Gastrocnemius medialis (tissue), 4 donors: Measurements from ENCODE around the gene HBQ1. TPM values are rescaled to one million over a fixed set of nuclear protein-coding genes. Genes with fewer than 3 reads are reported as not detected.
"Not testable (repeated sequence)": the region's sequence is repeated elsewhere in the genome, so short reads cannot be mapped to it uniquely, and the experiment has no call there.

Experiments used
- ATAC-seq, 2 donors: fragments of 150-250 bp; one replicate each; pipeline ENCODE4 v1.9.1; 2016
- DNase-seq, 2 donors: peaks; one replicate each; pipeline ENCODE4 v3.0.0-alpha.2; 2019
- H3K27ac ChIP-seq, 4 donors: fragments of 200-600 bp; sonication (generic); 1 replicate in 1 of 4; 2 replicates in 3 of 4; pipeline ENCODE4 v1.5.1; 2016 to 2018; ENCODE audit warnings: mild to moderate bottlenecking in 2 of 4, moderate library complexity in 1 of 4
- H3K27me3 ChIP-seq, 3 donors: fragments of 200-600 bp; sonication (generic) in 2 of 3; 1 replicate in 1 of 3; 2 replicates in 2 of 3; pipeline versions ENCODE4 v1.5.1 to v1.6.0; 2016 to 2019; ENCODE audit warnings: mild to moderate bottlenecking in 1 of 3, moderate library complexity in 1 of 3
- H3K36me3 ChIP-seq, 2 donors: fragments of 200-600 bp; sonication (generic) in 1 of 2; one replicate each; pipeline ENCODE4 v1.5.1; 2017 to 2018
- H3K4me1 ChIP-seq, 2 donors: fragments of 200-600 bp; sonication (generic) in 1 of 2; one replicate each; pipeline ENCODE4 v1.5.1; 2016 to 2017; ENCODE audit warnings: mild to moderate bottlenecking in 2 of 2
- H3K4me3 ChIP-seq, 4 donors: fragments of 200-600 bp; sonication (generic) in 3 of 4; 1 replicate in 1 of 4; 2 replicates in 3 of 4; pipeline ENCODE4 v1.5.1; 2016 to 2019; ENCODE audit warnings: mild to moderate bottlenecking in 2 of 4
- H3K9me3 ChIP-seq, 3 donors: fragments of 200-600 bp; sonication (generic) in 2 of 3; 1 replicate in 1 of 3; 2 replicates in 2 of 3; pipeline ENCODE4 v1.5.1; 2016 to 2019
- CTCF ChIP-seq, 5 experiments: fragments of 450-650 bp in 3 of 5; fragments of 200-600 bp in 2 of 5; sonication (generic) in 2 of 5; IDR thresholded peaks in 4 of 5; conservative IDR thresholded peaks in 1 of 5; 1 replicate in 4 of 5; 2 replicates in 1 of 5; pipeline ENCODE4 v1.5.1; 2016 to 2019; ENCODE audit warnings: antibody characterized with exemption in 5 of 5, mild to moderate bottlenecking in 3 of 5, moderate library complexity in 3 of 5
- POLR2A ChIP-seq, 2 donors: fragments of 450-650 bp; IDR thresholded peaks; one replicate each; pipeline ENCODE4 v1.6.1; 2017; ENCODE audit warnings: antibody characterized with exemption in 2 of 2, mild to moderate bottlenecking in 2 of 2, moderate library complexity in 2 of 2
- in situ Hi-C, 4 donors: fragments of 200-750 bp; cut with MboI; loops; one replicate each; pipeline versions ENCODE4 v1.15.0 to v1.8.0; 2017; ENCODE audit warnings: low sequenced_read_pairs in 4 of 4
- intact Hi-C: fragments of 100-400 bp; cut with DNase I; formaldehyde crosslinking; loops from one replicate; pipeline ENCODE4 v1.15.1; 2023; ENCODE audit warnings: low total_unique reads
- total RNA-seq, 4 donors: library from RNA; depleted of rRNA; stranded (reverse); fragments of >200 nt; gene quantifications; one replicate each; pipeline versions ENCODE4 v1.1.0 to v1.2.3, GENCODE V29; 2016

The HBQ1 gene
- total RNA-seq, 4 donors from 2014 or later, result not detected

DNA sequence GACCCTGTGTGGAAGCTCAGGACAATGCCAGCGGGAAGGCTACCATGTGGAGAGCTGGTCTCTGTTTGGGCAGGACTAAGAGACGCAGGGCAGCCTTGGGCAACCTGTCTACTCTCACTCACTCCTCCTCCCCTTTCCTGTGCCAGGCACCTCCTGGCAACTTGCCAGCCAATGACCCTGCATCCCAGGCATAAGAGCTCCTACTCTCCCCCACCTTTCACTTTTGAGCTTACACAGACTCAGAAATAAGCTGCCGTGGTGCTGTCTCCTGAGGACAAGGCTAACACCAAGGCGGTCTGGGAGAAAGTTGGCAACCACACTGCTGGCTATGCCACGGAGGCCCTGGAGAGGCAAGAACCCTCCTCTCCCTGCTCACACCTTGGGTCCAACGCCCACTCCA is 11.8 kb upstream of the HBQ1 start:
- no peak for ATAC-seq
- H3K9me3 ChIP-seq, result no peaks in the 10 kb centered on the region
- DNase-seq, result no peak
- intact Hi-C loops, result no loop called here
- in situ Hi-C loops, result no loop called here
- H3K27ac ChIP-seq, result no peak overlapping the region
- H3K4me1 ChIP-seq, result peaks cover 0 to 18% of the 10 kb centered on the region in 2 donors
- TF ChIP-seq POLR2A (IDR thresholded peaks at IDR 0.05) (no peak), CTCF (IDR thresholded peaks at IDR 0.05 in 4 of 5, conservative IDR thresholded peaks at IDR 0.05 in 1 of 5) (no peak)
- peaks cover 63 to 69% (median 64%) of the 10 kb centered on the region in 3 donors for H3K27me3 ChIP-seq
- H3K4me3 ChIP-seq, result no peak overlapping the region
- no peaks in the 10 kb centered on the region for H3K36me3 ChIP-seq

GRCh38 chr16:169014-169413 is 11.2 kb upstream of the HBQ1 start:
- H3K4me1 ChIP-seq, result peaks cover 0 to 18% of the 10 kb centered on the region in 2 donors
- no peak overlapping the region for H3K27ac ChIP-seq
- in situ Hi-C loops (no loop called here), intact Hi-C loops (no loop called here)
- H3K27me3 ChIP-seq, result peaks cover 63 to 71% (median 66%) of the 10 kb centered on the region in 3 donors
- no peak for ATAC-seq
- H3K9me3 ChIP-seq, result no peaks in the 10 kb centered on the region
- TF ChIP-seq POLR2A (IDR thresholded peaks at IDR 0.05), result no peak
- TF ChIP-seq CTCF (IDR thresholded peaks at IDR 0.05 in 4 of 5, conservative IDR thresholded peaks at IDR 0.05 in 1 of 5), result no peak
- DNase-seq, result no peak
- H3K4me3 ChIP-seq, result no peak overlapping the region
- no peaks in the 10 kb centered on the region for H3K36me3 ChIP-seq

GRCh38 chr16:170088-170507 is 10.2 kb upstream of the HBQ1 start:
- DNase-seq, intact Hi-C loops, ATAC-seq, in situ Hi-C loops, H3K27ac ChIP-seq, H3K9me3 ChIP-seq, H3K4me3 ChIP-seq, H3K36me3 ChIP-seq: not testable (repeated sequence)
- peaks cover 69 to 77% (median 70%) of the 10 kb centered on the region in 3 donors for H3K27me3 ChIP-seq
- H3K4me1 ChIP-seq, result peaks cover 0 to 16% of the 10 kb centered on the region in 2 donors

GRCh38 chr16:170788-171187 is 9.5 kb upstream of the HBQ1 start:
- H3K4me1 ChIP-seq, result peaks cover 0 to 9% of the 10 kb centered on the region in 2 donors
- no peak for ATAC-seq
- no peak overlapping the region for H3K4me3 ChIP-seq
- H3K9me3 ChIP-seq, result no peaks in the 10 kb centered on the region
- intact Hi-C loops, result no loop called here
- H3K27me3 ChIP-seq, result peaks cover 68 to 77% (median 69%) of the 10 kb centered on the region in 3 donors
- no peak overlapping the region for H3K27ac ChIP-seq
- in situ Hi-C loops, result no loop called here
- TF ChIP-seq CTCF (IDR thresholded peaks at IDR 0.05 in 4 of 5, conservative IDR thresholded peaks at IDR 0.05 in 1 of 5), result no peak
- TF ChIP-seq POLR2A (IDR thresholded peaks at IDR 0.05), result no peak
- no peaks in the 10 kb centered on the region for H3K36me3 ChIP-seq
- no peak for DNase-seq

- intact Hi-C loops, H3K4me1 ChIP-seq, H3K27ac ChIP-seq, H3K36me3 ChIP-seq, H3K9me3 ChIP-seq, in situ Hi-C loops, ATAC-seq, DNase-seq, H3K4me3 ChIP-seq: not testable (repeated sequence)
- peaks cover 56 to 66% (median 57%) of the 10 kb centered on the region in 3 donors for H3K27me3 ChIP-seq
Observed at GRCh38 chr16:172374-172941, 7.8 kb upstream of the HBQ1 start, which contains the start of gene HBA2. Gene HBA2, plus strand, starts transcription at chr16:172876. Its CDS starts 37 bp downstream, at chr16:172913.

DNA sequence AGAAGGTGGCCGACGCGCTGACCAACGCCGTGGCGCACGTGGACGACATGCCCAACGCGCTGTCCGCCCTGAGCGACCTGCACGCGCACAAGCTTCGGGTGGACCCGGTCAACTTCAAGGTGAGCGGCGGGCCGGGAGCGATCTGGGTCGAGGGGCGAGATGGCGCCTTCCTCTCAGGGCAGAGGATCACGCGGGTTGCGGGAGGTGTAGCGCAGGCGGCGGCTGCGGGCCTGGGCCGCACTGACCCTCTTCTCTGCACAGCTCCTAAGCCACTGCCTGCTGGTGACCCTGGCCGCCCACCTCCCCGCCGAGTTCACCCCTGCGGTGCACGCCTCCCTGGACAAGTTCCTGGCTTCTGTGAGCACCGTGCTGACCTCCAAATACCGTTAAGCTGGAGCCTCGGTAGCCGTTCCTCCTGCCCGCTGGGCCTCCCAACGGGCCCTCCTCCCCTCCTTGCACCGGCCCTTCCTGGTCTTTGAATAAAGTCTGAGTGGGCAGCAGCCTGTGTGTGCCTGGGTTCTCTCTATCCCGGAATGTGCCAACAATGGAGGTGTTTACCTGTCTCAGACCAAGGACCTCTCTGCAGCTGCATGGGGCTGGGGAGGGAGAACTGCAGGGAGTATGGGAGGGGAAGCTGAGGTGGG is 6.9 kb upstream of the HBQ1 start:
- in situ Hi-C loops, H3K27ac ChIP-seq, intact Hi-C loops, DNase-seq, H3K9me3 ChIP-seq, H3K4me1 ChIP-seq, H3K36me3 ChIP-seq, ATAC-seq, H3K4me3 ChIP-seq: not testable (repeated sequence)
- peaks cover 56 to 66% (median 57%) of the 10 kb centered on the region in 3 donors for H3K27me3 ChIP-seq

- peaks cover 56 to 66% (median 56%) of the 10 kb centered on the region in 3 donors for H3K27me3 ChIP-seq
- intact Hi-C loops, DNase-seq, H3K4me3 ChIP-seq, H3K9me3 ChIP-seq, H3K4me1 ChIP-seq, ATAC-seq, in situ Hi-C loops, H3K36me3 ChIP-seq, H3K27ac ChIP-seq: not testable (repeated sequence)
Observed at GRCh38 chr16:173928-174769, 6.1 kb upstream of the HBQ1 start.
